Stimulated activated CD8-positive, alpha-beta memory T cell treated with anti-CD3 and anti-CD28 coated beads, Interleukin-2, amount 100 ng/mL, for 48 hours (primary cell): Measurements from ENCODE around the gene ANKMY2.
"Not testable (repeated sequence)": the region's sequence is repeated elsewhere in the genome, so short reads cannot be mapped to it uniquely, and the experiment has no call there.

Source experiments
- DNase-seq, 2 donors: peaks; one replicate each; pipeline ENCODE4 v3.0.0-alpha.2; 2020; ENCODE audit warnings: low read depth in 2 of 2

The ANKMY2 gene

GRCh38 chr7:16626388-16626787 is 19.2 kb downstream of the ANKMY2 start:
- DNase-seq = no peak

DNA sequence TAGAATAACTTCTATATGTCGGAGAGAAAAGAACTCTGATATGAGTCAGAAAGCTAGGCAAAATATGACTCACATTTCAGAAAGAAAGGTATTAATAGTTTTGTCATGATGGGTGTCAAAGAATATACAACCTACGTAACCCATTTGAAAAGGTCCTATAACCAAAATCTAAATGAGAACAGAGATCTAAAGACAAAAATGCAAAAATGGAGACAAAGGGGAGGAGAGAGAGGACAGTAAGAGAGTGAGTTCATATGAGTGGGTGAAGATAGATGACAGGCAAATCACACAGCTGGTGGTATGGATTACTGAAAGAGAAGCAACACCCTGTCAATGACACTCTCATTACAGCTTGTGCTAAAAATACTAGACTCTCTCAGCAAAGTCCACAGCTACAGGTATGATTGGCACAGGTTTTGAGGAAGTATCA is 25.6 kb downstream of the ANKMY2 start:
- DNase-seq = no peak

DNA sequence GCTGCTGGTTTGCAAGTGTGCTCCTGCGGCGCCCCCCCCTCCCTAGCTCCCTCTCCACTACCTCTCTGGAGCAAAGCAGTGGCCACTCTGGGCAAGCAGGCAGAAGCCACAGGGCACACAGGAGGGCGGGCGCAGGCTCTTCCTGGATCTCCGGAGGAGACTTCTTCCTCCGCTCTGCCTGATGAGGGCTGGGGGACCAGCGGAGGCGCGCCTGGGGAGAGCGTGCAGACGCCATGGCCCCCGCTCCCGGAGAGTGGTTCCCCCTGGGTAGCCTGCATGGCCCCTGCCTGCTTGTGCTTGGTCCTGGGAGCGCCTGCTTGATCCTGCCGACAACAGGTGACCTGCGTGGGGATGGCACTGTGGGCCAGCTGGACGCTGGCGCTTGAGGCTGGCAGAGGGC is 29.0 kb downstream of the ANKMY2 start:
- DNase-seq = no peak

DNA sequence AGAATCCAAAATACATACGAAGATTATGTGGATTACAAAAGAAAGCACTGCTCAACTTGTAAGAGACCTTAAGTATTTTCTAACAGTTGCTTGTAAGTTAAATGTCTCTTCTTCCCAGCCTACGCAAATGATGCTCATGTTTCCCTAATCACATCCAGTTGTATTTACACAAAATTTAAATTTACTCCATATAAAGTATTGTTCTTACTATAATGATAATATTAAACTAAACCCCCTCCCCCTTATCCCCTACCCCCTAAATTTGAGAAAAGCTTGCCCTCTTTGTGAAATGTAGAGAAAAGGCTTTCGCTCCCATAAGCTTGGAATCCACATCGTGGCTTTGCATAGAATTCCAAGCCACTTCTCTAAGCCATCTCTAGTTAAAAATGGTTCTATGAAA is 29.4 kb downstream of the ANKMY2 start:
- no peak for DNase-seq

- DNase-seq = no peak
Measured at GRCh38 chr7:16615228-16615627, 30.3 kb downstream of the ANKMY2 start.

DNA sequence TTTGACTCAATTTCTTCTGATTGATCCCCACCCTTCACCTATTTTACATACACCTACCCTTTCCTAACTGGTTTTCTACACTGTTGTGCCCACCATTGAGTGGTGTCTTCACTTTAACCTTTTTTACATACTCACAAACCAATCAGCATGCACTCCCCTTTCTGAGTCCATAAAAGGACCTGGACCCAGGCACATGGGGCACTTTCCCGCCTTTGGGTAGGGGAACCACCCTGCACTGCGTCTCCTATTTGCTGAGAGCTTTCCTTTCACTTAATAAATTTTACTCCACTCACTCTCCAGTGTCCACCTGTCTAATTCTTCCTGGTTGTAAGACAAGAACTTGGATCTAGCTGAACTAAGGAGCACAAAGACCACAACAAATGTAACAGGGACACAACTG is 33.8 kb downstream of the ANKMY2 start:
- DNase-seq = no peak

DNA sequence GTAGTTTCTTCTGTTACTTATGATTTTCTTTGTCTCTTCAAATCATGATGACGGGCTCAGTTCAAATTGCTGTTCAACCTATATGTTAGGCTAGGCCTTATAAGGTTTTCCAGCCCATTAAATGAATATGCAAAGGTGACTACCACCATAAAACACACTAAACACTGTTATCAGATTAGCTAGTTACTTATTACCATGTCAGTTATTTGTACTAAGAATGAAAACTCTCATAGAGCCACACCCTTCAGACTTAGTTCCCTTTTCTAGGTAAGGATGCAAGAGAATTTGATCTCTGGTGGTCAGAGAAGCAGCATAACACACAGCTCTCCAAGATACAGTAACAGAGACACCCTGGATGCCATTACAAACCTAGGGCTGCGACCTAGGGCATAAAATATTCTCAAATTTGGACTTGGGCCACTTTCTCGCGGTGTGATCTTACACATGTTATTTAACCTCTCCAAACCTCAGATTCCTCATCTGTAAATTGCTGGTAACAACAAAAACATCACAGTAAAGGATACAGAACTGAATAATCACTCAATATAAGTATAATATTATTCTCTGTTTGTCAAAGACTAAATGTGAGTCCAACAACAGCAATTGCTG is 35.6 kb downstream of the ANKMY2 start:
- no peak for DNase-seq

DNA sequence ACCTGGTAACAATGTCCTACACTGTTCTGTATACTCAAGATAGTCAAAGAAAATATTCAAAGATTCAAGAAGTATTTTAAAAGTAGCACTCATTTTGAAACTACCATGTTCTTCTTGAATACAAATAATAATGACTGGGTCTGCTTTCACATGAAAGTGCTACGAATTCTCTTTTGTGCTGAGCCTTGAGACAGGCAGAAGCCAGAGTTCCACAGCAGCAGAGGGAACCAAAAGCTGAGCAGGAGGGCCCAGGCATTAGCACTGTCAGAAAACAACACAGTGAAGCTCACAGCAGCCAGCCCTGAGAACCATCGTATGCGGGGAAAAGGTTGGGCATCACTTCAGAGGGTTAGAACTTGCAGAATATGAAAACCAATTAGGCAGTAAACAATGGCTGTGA is 38.9 kb downstream of the ANKMY2 start:
- no peak for DNase-seq

- DNase-seq = no peak
Measured at GRCh38 chr7:16604054-16604453, 41.5 kb downstream of the ANKMY2 start.

- DNase-seq = no peak
Measured at GRCh38 chr7:16603633-16604032, 41.9 kb downstream of the ANKMY2 start.

DNA sequence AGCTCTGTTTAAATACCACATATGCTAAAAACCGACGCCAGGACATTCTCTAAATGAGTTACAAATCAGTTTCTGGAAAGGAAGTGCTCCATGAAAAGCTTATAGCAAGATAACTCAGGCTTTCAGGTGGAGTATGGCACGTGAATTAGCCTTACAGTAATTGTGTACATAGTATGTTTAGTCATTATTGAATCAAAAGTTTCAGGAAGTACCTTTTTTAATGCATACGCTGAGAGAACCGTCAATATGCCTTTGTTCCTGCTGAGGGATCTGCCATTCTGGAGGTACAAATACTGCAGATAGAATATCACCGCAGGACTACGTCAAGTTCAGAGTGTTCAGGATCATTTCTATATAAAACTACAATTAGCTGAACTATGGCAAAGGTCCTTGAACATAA is 45.7 kb downstream of the ANKMY2 start:
- no peak for DNase-seq

- DNase-seq = no peak
Measured at GRCh38 chr7:16598015-16598414, 47.5 kb downstream of the ANKMY2 start.

DNA sequence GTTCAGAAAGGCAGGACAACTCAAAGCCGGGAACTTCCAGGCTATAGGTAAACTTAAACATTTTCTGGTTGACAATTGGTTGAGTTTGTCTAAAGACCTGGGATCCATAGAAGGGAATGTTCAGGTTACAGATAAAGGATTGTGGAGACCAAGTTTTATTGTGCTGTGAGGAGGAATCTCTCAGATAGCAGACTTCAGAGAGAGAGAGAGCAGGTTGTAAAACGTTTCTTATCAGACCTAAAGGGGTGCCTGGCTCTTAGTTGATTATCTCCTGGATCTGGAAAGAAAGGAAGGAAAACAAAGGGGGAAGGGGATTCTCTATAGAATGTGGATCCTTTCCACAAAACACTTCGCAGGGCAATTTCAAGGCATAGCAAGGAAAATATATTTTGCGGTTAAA is 50.0 kb downstream of the ANKMY2 start:
- not testable (repeated sequence) for DNase-seq

DNA sequence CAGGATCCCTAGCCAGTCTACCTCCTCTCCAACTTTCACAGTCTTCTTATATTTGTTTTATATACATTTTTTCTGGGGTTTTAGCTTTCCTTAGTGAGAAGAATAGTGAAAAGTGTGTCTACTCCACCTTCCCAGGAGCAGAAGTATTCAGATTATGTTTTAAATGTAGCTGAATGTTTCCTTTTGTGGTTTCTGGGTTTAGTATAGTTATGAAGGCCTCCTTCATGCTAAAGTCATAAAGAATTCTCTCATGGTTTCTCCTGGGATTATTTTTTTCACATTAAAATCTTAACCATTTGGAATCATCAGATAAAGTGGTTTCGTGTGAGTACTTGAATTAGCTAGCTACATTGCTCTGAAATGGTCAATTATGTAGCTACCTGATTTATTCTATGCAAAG is 50.9 kb downstream of the ANKMY2 start:
- no peak for DNase-seq

GRCh38 chr7:16594061-16594460 is 51.5 kb downstream of the ANKMY2 start:
- DNase-seq = no peak

- no peak for DNase-seq
Measured at GRCh38 chr7:16592395-16592794, 53.2 kb downstream of the ANKMY2 start.

DNA sequence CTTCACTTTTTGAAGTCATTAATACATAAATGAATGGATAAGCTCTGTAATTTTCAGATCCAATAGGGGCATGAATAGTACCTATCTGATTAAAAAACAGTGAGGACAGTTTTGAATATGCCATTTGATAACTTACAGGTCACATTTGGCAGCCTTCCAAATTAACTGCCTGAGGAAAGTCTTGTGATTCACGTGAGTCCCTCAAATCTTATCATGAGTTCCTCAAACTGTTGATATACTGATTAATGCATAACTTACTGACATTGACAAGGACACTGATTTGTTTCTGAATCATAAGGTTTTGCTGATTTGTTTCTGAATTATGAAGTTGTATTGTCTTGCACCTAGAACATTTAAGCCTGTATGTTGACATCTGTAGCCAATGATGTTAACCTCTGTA is 55.1 kb downstream of the ANKMY2 start:
- DNase-seq = no peak

DNA sequence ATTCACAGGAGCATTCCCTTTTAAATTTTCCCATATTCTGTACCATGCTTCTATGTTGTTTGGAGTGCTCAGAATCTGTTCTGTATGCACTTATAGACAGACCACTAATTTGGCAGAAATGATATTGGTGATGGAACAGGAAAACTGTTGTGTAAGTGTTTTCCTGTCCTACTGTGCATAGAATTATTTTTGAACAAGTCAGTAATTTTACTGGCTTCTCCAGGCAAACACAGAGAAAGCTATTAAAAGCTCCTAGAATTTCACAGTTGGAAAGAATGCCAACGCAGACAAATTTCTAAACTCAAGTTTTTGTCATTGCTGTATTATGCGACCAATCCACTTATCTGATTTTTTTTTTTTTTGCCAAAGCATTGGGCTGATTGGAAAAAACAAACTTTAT is 55.7 kb downstream of the ANKMY2 start:
- DNase-seq = no peak

DNA sequence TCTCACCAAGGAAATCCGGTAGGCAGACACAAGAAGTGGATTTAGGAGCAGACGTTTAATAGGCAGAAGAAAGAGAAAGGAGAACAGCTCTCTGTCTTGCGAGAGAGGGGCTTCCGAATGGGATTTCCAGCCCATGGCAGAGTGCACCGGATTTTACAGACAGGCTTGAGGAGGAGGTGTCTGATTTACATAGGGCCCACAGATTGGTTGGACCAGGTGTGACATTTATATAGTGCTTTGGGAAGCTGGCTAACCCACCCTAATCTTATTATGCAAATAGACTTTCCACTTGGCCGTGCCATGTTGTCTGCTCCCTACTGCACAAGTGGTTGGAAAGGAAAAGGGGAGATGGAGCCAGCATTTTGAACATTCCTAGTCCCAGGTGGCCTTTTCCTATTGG is 57.8 kb downstream of the ANKMY2 start:
- no peak for DNase-seq

- DNase-seq = no peak
Measured at GRCh38 chr7:16587129-16587528, 58.4 kb downstream of the ANKMY2 start.

GRCh38 chr7:16586081-16586874 is 59.3 kb downstream of the ANKMY2 start:
- no peak for DNase-seq

- DNase-seq = no peak
Measured at GRCh38 chr7:16585540-16585939, 60.0 kb downstream of the ANKMY2 start.

DNA sequence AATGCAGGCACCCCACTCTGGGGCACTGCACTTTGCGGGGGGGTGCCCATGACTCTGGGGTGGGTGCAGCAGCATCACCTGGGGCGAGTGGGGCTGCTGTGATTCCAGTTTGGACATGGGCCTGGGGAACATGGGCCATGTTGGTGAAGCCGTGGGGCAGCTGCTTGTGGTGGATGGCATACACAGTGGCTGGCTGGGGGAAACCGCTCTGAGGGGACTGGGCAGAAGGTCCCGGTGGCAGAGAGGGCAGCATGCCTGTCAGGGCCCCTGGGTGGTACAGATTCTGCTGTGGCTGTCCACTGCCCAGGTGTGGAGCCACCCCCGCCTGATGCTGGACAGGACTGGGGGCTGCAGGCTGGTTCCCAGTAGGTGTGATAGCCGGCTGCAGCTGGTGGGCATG is 61.7 kb downstream of the ANKMY2 start:
- no peak for DNase-seq

DNA sequence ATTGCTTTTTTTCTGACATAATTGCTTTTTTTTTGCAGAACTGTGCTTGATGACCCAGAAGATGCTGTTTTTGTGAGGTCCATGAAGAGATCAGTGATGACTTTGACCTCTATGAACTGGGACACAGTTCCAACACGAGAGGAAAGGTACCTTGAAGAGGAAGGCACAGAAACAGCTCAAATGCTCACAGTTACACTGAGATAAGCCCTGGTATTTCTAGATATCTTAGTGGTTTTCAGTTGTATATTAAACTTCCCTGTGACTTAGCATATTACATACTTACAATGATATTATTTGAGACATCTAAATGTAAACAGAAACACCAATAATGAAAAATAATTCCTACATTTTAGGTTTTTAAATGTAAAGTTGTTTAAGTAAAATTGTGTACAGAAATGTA is 64.3 kb downstream of the ANKMY2 start:
- DNase-seq = no peak
